Liver (tissue), 9 donors: ENCODE measurements around the gene SPATC1L. TPM values are rescaled to one million over a fixed set of nuclear protein-coding genes. Genes with fewer than 3 reads are reported as not detected.

Experiments
- DNase-seq: peaks from one replicate; pipeline ENCODE4 v3.0.0-alpha.2; 2017; ENCODE audit warnings: low spot score
- H3K27ac ChIP-seq, 2 donors: one replicate each; pipeline ENCODE4 v1.7.0; 2013; ENCODE audit warnings: inconsistent platforms in 2 of 2, low read length in 2 of 2, control low read depth in 1 of 2, low read depth in 1 of 2, mild to moderate bottlenecking in 1 of 2
- H3K27me3 ChIP-seq, 4 donors: one replicate each; pipeline versions ENCODE4 v1.6.1 to v1.7.0; 2013; ENCODE audit warnings: low read length in 3 of 4, inconsistent platforms in 1 of 4, mild to moderate bottlenecking in 1 of 4, moderate library complexity in 1 of 4; ENCODE audit not compliant: control insufficient read depth in 4 of 4, insufficient read depth in 4 of 4
- H3K36me3 ChIP-seq, 4 donors: one replicate each; pipeline versions ENCODE4 v1.6.1 to v1.7.0; 2013; ENCODE audit warnings: low read length in 3 of 4, mild to moderate bottlenecking in 3 of 4, low read depth in 1 of 4, moderate library complexity in 1 of 4; ENCODE audit not compliant: control insufficient read depth in 4 of 4, insufficient read depth in 3 of 4
- H3K4me1 ChIP-seq, 4 donors: one replicate each; pipeline versions ENCODE4 v1.6.1 to v1.7.0; 2013; ENCODE audit warnings: low read length in 3 of 4, mild to moderate bottlenecking in 3 of 4, moderate library complexity in 1 of 4; ENCODE audit not compliant: control insufficient read depth in 4 of 4, insufficient read depth in 4 of 4
- H3K4me3 ChIP-seq, 3 donors: one replicate each; pipeline versions ENCODE4 v1.6.1 to v1.7.0; 2013; ENCODE audit warnings: low read length in 3 of 3, control low read depth in 1 of 3, low read depth in 1 of 3, mild to moderate bottlenecking in 1 of 3
- H3K9ac ChIP-seq, 2 donors: one replicate each; pipeline ENCODE4 v1.7.0; 2013; ENCODE audit warnings: low read length in 2 of 2, mild to moderate bottlenecking in 2 of 2, moderate library complexity in 2 of 2, control low read depth in 1 of 2, low read depth in 1 of 2
- H3K9me3 ChIP-seq, 4 donors: one replicate each; pipeline versions ENCODE4 v1.6.1 to v1.7.0; 2013; ENCODE audit warnings: low read length in 3 of 4; ENCODE audit not compliant: control insufficient read depth in 4 of 4
- EGR1 ChIP-seq, 2 donors: IDR thresholded peaks; 2 replicates each; pipeline ENCODE4 v1.6.1; 2016 to 2018; ENCODE audit warnings: antibody characterized with exemption in 2 of 2, low read depth in 2 of 2
- FOXA1 ChIP-seq: IDR thresholded peaks from 2 replicates; pipeline ENCODE4 v1.6.1; 2016; ENCODE audit warnings: antibody characterized with exemption
- FOXA2 ChIP-seq: IDR thresholded peaks from 2 replicates; pipeline ENCODE4 v1.6.1; 2016; ENCODE audit warnings: antibody characterized with exemption
- GABPA ChIP-seq, 2 donors: IDR thresholded peaks in 1 of 2; conservative IDR thresholded peaks in 1 of 2; 2 replicates each; pipeline ENCODE4 v1.6.1; 2016; ENCODE audit warnings: antibody characterized with exemption in 2 of 2, mild to moderate bottlenecking in 1 of 2, moderate library complexity in 1 of 2
- HNF4A ChIP-seq, 2 donors: conservative IDR thresholded peaks; 2 replicates each; pipeline ENCODE4 v1.6.1; 2016; ENCODE audit warnings: antibody characterized with exemption in 2 of 2, mild to moderate bottlenecking in 2 of 2
- JUND ChIP-seq, 2 donors: IDR thresholded peaks; 2 replicates each; pipeline ENCODE4 v1.6.1; 2016; ENCODE audit warnings: antibody characterized with exemption in 2 of 2
- NR2F2 ChIP-seq: IDR thresholded peaks from 2 replicates; pipeline ENCODE4 v1.6.1; 2016; ENCODE audit warnings: antibody characterized with exemption
- RAD21 ChIP-seq, 2 donors: IDR thresholded peaks; 2 replicates each; pipeline ENCODE4 v1.6.1; 2016; ENCODE audit warnings: antibody characterized with exemption in 2 of 2, mild to moderate bottlenecking in 2 of 2
- RXRA ChIP-seq, 2 donors: IDR thresholded peaks; 2 replicates each; pipeline ENCODE4 v1.6.1; 2017 to 2018; ENCODE audit warnings: antibody characterized with exemption in 2 of 2, mild to moderate bottlenecking in 1 of 2
- SP1 ChIP-seq: IDR thresholded peaks from 2 replicates; pipeline ENCODE4 v1.6.1; 2018; ENCODE audit warnings: antibody characterized with exemption, mild to moderate bottlenecking
- TAF1 ChIP-seq: conservative IDR thresholded peaks from 2 replicates; pipeline ENCODE4 v1.6.1; 2016; ENCODE audit warnings: antibody characterized with exemption, mild to moderate bottlenecking
- YY1 ChIP-seq: IDR thresholded peaks from 2 replicates; pipeline ENCODE4 v1.6.1; 2016; ENCODE audit warnings: antibody characterized with exemption, mild to moderate bottlenecking
- WGBS: extraction: QIAGEN DNeasy Blood & Tissue Kit; methylation state at CpG from one replicate; pipeline ENCODE4 v1.1.7; 2013; 5-methylcytosine and 5-hydroxymethylcytosine counted together
- polyA plus RNA-seq, 2 donors: library from polyadenylated mRNA; stranded (reverse) in 1 of 2; unstranded in 1 of 2; fragments of 200-250 nt in 1 of 2; fragments of >200 nt in 1 of 2; fragmentation: Nextera tagmentation in 1 of 2; extraction: Ambion mirVana in 1 of 2; gene quantifications; one replicate each; pipeline versions ENCODE4 v1.2.1 to v1.2.3, GENCODE V29; 2013 to 2015
- total RNA-seq, 2 donors: library from RNA; depleted of rRNA; stranded (reverse); fragments of >200 nt; gene quantifications; one replicate each; pipeline ENCODE4 v1.2.3, GENCODE V29; 2014
- TF ChIP-seq, protein P1 (sequence below): IDR thresholded peaks from 2 replicates; pipeline ENCODE4 v1.6.1; 2016; ENCODE audit warnings: antibody characterized with exemption
- TF ChIP-seq, protein P2 (sequence below): IDR thresholded peaks from 2 replicates; pipeline ENCODE4 v1.6.1; 2016; ENCODE audit warnings: antibody characterized with exemption
- TF ChIP-seq, protein P3 (sequence below): fragments of 150-350 bp; IDR thresholded peaks from 2 replicates; pipeline ENCODE4 v1.5.1; 2017; ENCODE audit warnings: improper control_type of control experiment, low read depth, low read length; ENCODE audit not compliant: missing input control
- TF ChIP-seq, protein P4 (sequence below): IDR thresholded peaks from 2 replicates; pipeline ENCODE4 v1.6.1; 2016; ENCODE audit warnings: antibody characterized with exemption, mild to moderate bottlenecking
- donor health status: healthy.
- donor health status: healthy.
- donor health status: healthy.
- donor health status: healthy.
- donor health status: healthy.

The SPATC1L gene
- total and polyA plus RNA-seq, 4 donors, result 0.33 to 3.5 (median 0.79) TPM

DNA sequence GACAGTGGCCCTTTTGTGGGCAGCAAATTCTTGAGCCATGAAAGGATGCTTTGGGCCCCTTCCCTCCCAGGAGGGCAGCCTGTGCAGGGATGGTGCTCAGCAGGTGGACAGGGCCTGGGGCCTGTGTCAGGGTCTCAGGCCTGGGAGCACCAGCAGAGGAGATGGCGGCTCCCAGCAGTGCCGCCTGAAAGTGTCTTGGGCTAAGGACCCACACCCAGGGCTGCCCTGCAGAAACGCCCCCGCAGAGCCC lies 52.7 kb downstream of the SPATC1L start:
- Histone ChIP-seq H3K36me3 (peaks cover 0 to 5% (median 2%) of the 10 kb centered on the region in 4 donors), H3K27me3 (no peaks in the 10 kb centered on the region), H3K27ac (no peak overlapping the region), H3K9ac (no peak overlapping the region), H3K4me3 (no peak overlapping the region), H3K4me1 (no peaks in the 10 kb centered on the region), H3K9me3 (no peaks in the 10 kb centered on the region)
- TF ChIP-seq, protein P1, sequence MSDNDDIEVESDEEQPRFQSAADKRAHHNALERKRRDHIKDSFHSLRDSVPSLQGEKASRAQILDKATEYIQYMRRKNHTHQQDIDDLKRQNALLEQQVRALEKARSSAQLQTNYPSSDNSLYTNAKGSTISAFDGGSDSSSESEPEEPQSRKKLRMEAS, result no peak
- TF ChIP-seq SP1, result no peak
- no peak for TF ChIP-seq EGR1 (IDR thresholded peaks at IDR 0.05; ENCODE audit: low read depth in 2 of 2)
- TF ChIP-seq YY1, result no peak
- no peak for TF ChIP-seq FOXA1
- WGBS, result 93% methylated on average over 4 of the region's 4 CpGs
- DNase-seq, result no peak

DNA sequence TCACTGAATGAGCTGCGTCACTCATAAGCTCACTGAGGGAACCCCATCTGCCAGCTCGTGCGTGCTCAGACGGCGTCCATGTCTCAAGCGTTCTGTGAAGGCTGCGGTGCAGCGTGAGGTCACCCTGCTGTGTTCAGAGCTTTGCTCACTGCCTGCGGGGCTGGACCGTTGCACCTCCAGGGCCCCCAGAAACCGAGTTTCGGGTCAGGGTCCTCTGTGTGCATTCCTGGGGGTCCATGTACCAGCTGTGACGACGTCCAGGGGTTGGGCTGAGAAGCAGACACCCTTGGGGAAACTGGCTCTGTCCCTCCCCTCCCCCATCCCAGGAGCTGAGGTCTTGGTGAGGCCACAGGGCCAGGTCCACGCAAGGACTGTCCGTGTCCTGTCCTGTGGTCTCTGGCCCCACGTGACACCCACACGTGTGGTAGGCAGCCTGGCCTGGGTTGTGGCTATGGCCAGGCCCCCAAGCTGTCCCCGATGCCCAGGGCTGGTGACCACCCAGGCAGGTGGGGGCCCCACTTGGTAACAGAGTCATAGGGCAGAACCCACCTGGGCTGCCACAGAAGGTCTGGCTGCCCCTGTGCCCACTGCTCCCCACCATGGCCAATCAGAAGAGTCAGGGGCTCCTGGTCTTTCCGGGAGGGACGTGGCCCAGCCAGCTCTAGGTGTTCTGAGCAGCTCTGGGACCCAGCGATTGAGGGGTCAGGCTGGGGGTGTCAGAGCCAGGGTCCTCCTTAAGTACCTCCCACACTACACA lies 53.2 kb downstream of the SPATC1L start:
- H3K9me3 ChIP-seq, result no peaks in the 10 kb centered on the region
- no peak overlapping the region for H3K4me3 ChIP-seq
- DNase-seq, result no peak
- no peaks in the 10 kb centered on the region for H3K4me1 ChIP-seq
- no peak overlapping the region for H3K27ac ChIP-seq
- WGBS, result 88% methylated on average over 22 of the region's 22 CpGs
- H3K36me3 ChIP-seq, result peaks cover 0 to 5% (median 2%) of the 10 kb centered on the region in 4 donors
- TF ChIP-seq, protein P2, sequence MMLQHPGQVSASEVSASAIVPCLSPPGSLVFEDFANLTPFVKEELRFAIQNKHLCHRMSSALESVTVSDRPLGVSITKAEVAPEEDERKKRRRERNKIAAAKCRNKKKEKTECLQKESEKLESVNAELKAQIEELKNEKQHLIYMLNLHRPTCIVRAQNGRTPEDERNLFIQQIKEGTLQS, result no peak
- TF ChIP-seq RAD21 (IDR thresholded peaks at IDR 0.05), result no peak
- TF ChIP-seq YY1, result no peak
- TF ChIP-seq, protein P1, result no peak
- no peak for TF ChIP-seq RXRA (IDR thresholded peaks at IDR 0.05)
- TF ChIP-seq, protein P3, sequence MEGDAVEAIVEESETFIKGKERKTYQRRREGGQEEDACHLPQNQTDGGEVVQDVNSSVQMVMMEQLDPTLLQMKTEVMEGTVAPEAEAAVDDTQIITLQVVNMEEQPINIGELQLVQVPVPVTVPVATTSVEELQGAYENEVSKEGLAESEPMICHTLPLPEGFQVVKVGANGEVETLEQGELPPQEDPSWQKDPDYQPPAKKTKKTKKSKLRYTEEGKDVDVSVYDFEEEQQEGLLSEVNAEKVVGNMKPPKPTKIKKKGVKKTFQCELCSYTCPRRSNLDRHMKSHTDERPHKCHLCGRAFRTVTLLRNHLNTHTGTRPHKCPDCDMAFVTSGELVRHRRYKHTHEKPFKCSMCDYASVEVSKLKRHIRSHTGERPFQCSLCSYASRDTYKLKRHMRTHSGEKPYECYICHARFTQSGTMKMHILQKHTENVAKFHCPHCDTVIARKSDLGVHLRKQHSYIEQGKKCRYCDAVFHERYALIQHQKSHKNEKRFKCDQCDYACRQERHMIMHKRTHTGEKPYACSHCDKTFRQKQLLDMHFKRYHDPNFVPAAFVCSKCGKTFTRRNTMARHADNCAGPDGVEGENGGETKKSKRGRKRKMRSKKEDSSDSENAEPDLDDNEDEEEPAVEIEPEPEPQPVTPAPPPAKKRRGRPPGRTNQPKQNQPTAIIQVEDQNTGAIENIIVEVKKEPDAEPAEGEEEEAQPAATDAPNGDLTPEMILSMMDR, result no peak
- no peak for TF ChIP-seq GABPA (IDR thresholded peaks at IDR 0.05 in 1 of 2, conservative IDR thresholded peaks at IDR 0.05 in 1 of 2)
- TF ChIP-seq JUND (IDR thresholded peaks at IDR 0.05), result no peak
- no peak for TF ChIP-seq TAF1
- TF ChIP-seq EGR1 (IDR thresholded peaks at IDR 0.05; ENCODE audit: low read depth in 2 of 2), result no peak
- no peak for TF ChIP-seq FOXA1
- TF ChIP-seq, protein P4, sequence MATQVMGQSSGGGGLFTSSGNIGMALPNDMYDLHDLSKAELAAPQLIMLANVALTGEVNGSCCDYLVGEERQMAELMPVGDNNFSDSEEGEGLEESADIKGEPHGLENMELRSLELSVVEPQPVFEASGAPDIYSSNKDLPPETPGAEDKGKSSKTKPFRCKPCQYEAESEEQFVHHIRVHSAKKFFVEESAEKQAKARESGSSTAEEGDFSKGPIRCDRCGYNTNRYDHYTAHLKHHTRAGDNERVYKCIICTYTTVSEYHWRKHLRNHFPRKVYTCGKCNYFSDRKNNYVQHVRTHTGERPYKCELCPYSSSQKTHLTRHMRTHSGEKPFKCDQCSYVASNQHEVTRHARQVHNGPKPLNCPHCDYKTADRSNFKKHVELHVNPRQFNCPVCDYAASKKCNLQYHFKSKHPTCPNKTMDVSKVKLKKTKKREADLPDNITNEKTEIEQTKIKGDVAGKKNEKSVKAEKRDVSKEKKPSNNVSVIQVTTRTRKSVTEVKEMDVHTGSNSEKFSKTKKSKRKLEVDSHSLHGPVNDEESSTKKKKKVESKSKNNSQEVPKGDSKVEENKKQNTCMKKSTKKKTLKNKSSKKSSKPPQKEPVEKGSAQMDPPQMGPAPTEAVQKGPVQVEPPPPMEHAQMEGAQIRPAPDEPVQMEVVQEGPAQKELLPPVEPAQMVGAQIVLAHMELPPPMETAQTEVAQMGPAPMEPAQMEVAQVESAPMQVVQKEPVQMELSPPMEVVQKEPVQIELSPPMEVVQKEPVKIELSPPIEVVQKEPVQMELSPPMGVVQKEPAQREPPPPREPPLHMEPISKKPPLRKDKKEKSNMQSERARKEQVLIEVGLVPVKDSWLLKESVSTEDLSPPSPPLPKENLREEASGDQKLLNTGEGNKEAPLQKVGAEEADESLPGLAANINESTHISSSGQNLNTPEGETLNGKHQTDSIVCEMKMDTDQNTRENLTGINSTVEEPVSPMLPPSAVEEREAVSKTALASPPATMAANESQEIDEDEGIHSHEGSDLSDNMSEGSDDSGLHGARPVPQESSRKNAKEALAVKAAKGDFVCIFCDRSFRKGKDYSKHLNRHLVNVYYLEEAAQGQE, result no peak
- TF ChIP-seq HNF4A (conservative IDR thresholded peaks at IDR 0.05), result no peak
- no peak for TF ChIP-seq NR2F2
- no peak for TF ChIP-seq FOXA2
- no peak overlapping the region for H3K9ac ChIP-seq
- H3K27me3 ChIP-seq, result no peaks in the 10 kb centered on the region
